IMR-90 (cell line): ENCODE data around the gene HOTAIR. TPM values are rescaled to one million over a fixed set of nuclear protein-coding genes. Genes with fewer than 3 reads are reported as not detected.

Source experiments
- ATAC-seq: fragments of 200-7000 bp; cut with Tn5 transposase; 2 replicates; pipeline ENCODE4 v1.9.1; 2020; ENCODE audit warnings: low read depth, mild to moderate bottlenecking, moderate library complexity
- BruUV-seq: library from RNA; stranded (reverse); fragments of 400-500 nt; replicated peaks from 2 replicates; lab custom pipeline; 2021; lab: Mats Ljungman, UMichigan
- CTCF ChIA-PET: fragments of 300-600 bp; formaldehyde crosslinking; extraction: SDS; loops from one replicate; lab custom pipeline; 2021; ENCODE audit warnings: antibody characterized with exemption; lab: Yijun Ruan, JAX
- POLR2A ChIA-PET: fragments of 300-600 bp; sonication (Branson Sonifier 250); formaldehyde crosslinking; loops from one replicate; lab custom pipeline; 2022; ENCODE audit warnings: antibody characterized with exemption; ENCODE audit not compliant: unreplicated experiment; lab: Charles Lee
- DNase-seq: peaks from one replicate; pipeline ENCODE4 v3.0.0; 2013
- H2AFZ ChIP-seq: replicated peaks from 2 replicates; pipeline ENCODE3; 2013; ENCODE audit warnings: low read length, mild to moderate bottlenecking; ENCODE audit not compliant: poor library complexity
- H2AK5ac ChIP-seq: 2 replicates; pipeline ENCODE4 v1.6.1; 2013; ENCODE audit warnings: low read depth, low read length, inconsistent platforms
- H2AK9ac ChIP-seq: replicated peaks from 2 replicates; pipeline ENCODE3; 2013; ENCODE audit warnings: mild to moderate bottlenecking, low read depth, low read length, moderate library complexity; ENCODE audit not compliant: poor library complexity
- H2BK120ac ChIP-seq: 2 replicates; pipeline ENCODE4 v1.6.1; 2013; ENCODE audit warnings: low read depth, low read length, inconsistent platforms
- H2BK15ac ChIP-seq: 3 replicates; pipeline ENCODE4 v1.6.1; 2013; ENCODE audit warnings: low read depth, low read length, inconsistent platforms
- H2BK20ac ChIP-seq: 2 replicates; pipeline ENCODE4 v1.6.1; 2013; ENCODE audit warnings: low read depth, mild to moderate bottlenecking, inconsistent platforms, low read length, moderate library complexity
- H2BK5ac ChIP-seq: 2 replicates; pipeline ENCODE4 v1.6.1; 2013; ENCODE audit warnings: mild to moderate bottlenecking, low read depth, low read length, inconsistent platforms; ENCODE audit not compliant: poor library complexity, severe bottlenecking
- H3K14ac ChIP-seq: replicated peaks from 2 replicates; pipeline ENCODE4 v1.6.1; 2013; ENCODE audit warnings: low read depth, low read length, inconsistent platforms
- H3K18ac ChIP-seq: 2 replicates; pipeline ENCODE4 v1.6.1; 2013; ENCODE audit warnings: low read depth, low read length, control low read depth
- H3K23ac ChIP-seq: 2 replicates; pipeline ENCODE4 v1.6.1; 2013; ENCODE audit warnings: low read depth, low read length, inconsistent platforms
- H3K27ac ChIP-seq: 2 replicates; pipeline ENCODE4 v1.5.1; 2013; ENCODE audit warnings: mild to moderate bottlenecking, control low read depth, low read length; ENCODE audit not compliant: insufficient read depth
- H3K27me3 ChIP-seq: 2 replicates; pipeline ENCODE4 v1.6.1; 2013; ENCODE audit warnings: low read length; ENCODE audit not compliant: control insufficient read depth, insufficient read depth
- H3K36me3 ChIP-seq: 2 replicates; pipeline ENCODE4 v1.6.1; 2013; ENCODE audit warnings: low read length, mixed read lengths; ENCODE audit not compliant: control insufficient read depth, insufficient read depth
- H3K4ac ChIP-seq: 2 replicates; pipeline ENCODE4 v1.6.1; 2013; ENCODE audit warnings: low read depth, low read length, inconsistent platforms
- H3K4me1 ChIP-seq: 2 replicates; pipeline ENCODE4 v1.6.1; 2013; ENCODE audit warnings: low read length, mixed read lengths; ENCODE audit not compliant: control insufficient read depth, insufficient read depth
- H3K4me2 ChIP-seq: 2 replicates; pipeline ENCODE4 v1.6.1; 2013; ENCODE audit warnings: low read depth, mild to moderate bottlenecking, control low read depth, low read length, moderate library complexity
- H3K4me3 ChIP-seq: 2 replicates; pipeline ENCODE4 v1.5.1; 2013; ENCODE audit warnings: low read depth, mild to moderate bottlenecking, control low read depth, low read length, moderate library complexity; ENCODE audit not compliant: insufficient read depth
- H3K56ac ChIP-seq: 2 replicates; pipeline ENCODE4 v1.6.1; 2013; ENCODE audit warnings: low read length, inconsistent platforms; ENCODE audit not compliant: insufficient read depth; ENCODE audit errors: extremely low read depth
- H3K79me1 ChIP-seq, 2 experiments: 2 replicates each; pipeline ENCODE4 v1.6.1; 2013; ENCODE audit warnings: low read length in 2 of 2, inconsistent platforms in 1 of 2, low read depth in 1 of 2
- H3K9ac ChIP-seq: 2 replicates; pipeline ENCODE4 v1.6.1; 2013; ENCODE audit warnings: low read depth, low read length, control low read depth
- H3K9me1 ChIP-seq: 2 replicates; pipeline ENCODE4 v1.6.1; 2013; ENCODE audit warnings: low read length, inconsistent platforms; ENCODE audit not compliant: insufficient read depth
- H3K9me3 ChIP-seq: 2 replicates; pipeline ENCODE4 v1.6.1; 2013; ENCODE audit warnings: low read length; ENCODE audit not compliant: control insufficient read depth, insufficient read depth
- H4K20me1 ChIP-seq: 2 replicates; pipeline ENCODE4 v1.6.1; 2013; ENCODE audit warnings: low read length, inconsistent platforms; ENCODE audit not compliant: insufficient read depth
- H4K5ac ChIP-seq: 2 replicates; pipeline ENCODE4 v1.6.1; 2013; ENCODE audit warnings: mild to moderate bottlenecking, low read depth, low read length, control low read depth
- H4K8ac ChIP-seq, 2 experiments: 2 replicates each; pipeline ENCODE4 v1.6.1; 2013; ENCODE audit warnings: low read depth in 2 of 2, low read length in 2 of 2, control low read depth in 1 of 2, inconsistent platforms in 1 of 2
- H4K91ac ChIP-seq: 2 replicates; pipeline ENCODE4 v1.6.1; 2013; ENCODE audit warnings: low read depth, low read length, inconsistent platforms; ENCODE audit not compliant: insufficient read depth
- BHLHE40 ChIP-seq: fragments of 150-350 bp; IDR thresholded peaks from 2 replicates; pipeline ENCODE4 v1.6.1; 2016; ENCODE audit warnings: mild to moderate bottlenecking, low read depth, low read length
- FOS ChIP-seq: fragments of 150-350 bp; IDR thresholded peaks from 2 replicates; pipeline ENCODE4 v1.6.1; 2016; ENCODE audit warnings: low read depth, low read length
- NFE2L2 ChIP-seq: fragments of 150-350 bp; IDR thresholded peaks from 2 replicates; pipeline ENCODE4 v1.6.1; 2016; ENCODE audit warnings: low read depth, mild to moderate bottlenecking, low read length
- POLR2A ChIP-seq: IDR thresholded peaks from 2 replicates; pipeline ENCODE4 v1.6.1; 2012; ENCODE audit warnings: mild to moderate bottlenecking, low read depth, low read length
- RAD21 ChIP-seq: IDR thresholded peaks from 2 replicates; pipeline ENCODE4 v1.6.1; 2012; ENCODE audit warnings: low read length, improper control_type of control experiment
- WGBS, 2 experiments: methylation state at CpG; one replicate each; pipeline versions ENCODE4 v1.1.5 to v1.1.7; 2013; ENCODE audit warnings: missing lambda C conversion rate in 2 of 2; ENCODE audit not compliant: insufficient read length in 1 of 2; ENCODE audit errors: extremely low coverage in 2 of 2; 5-methylcytosine and 5-hydroxymethylcytosine counted together
- dilution Hi-C: fragments of 300-500 bp; cut with HindIII; formaldehyde crosslinking; loops from one replicate; pipeline ENCODE4 v1.14.3; 2018; ENCODE audit warnings: low sequenced_read_pairs; ENCODE audit not compliant: unreplicated experiment
- in situ Hi-C: fragments of 300-500 bp; cut with MboI; formaldehyde crosslinking; loops from 3 replicates; pipeline ENCODE4 v1.14.3; 2019; ENCODE audit warnings: low sequenced_read_pairs, inconsistent platforms, mixed read lengths
- intact Hi-C: fragments of 100-400 bp; cut with micrococcal nuclease; formaldehyde crosslinking; loops from 2 replicates; pipeline ENCODE4 v1.10.0; 2022
- polyA plus RNA-seq, 3 experiments: library from polyadenylated mRNA; depleted of rRNA; stranded (reverse); fragments of >200 nt; gene quantifications; 2 replicates each; pipeline ENCODE4 v1.2.3, GENCODE V29; 2012; ENCODE audit warnings: low replicate concordance in 1 of 3
- total RNA-seq: library from RNA; depleted of rRNA; stranded (reverse); fragments of >200 nt; gene quantifications from 2 replicates; pipeline ENCODE4 v1.2.3, GENCODE V29; 2012
- TF ChIP-seq, protein P1 (sequence below): conservative IDR thresholded peaks from 2 replicates; pipeline ENCODE4 v1.5.1; 2012; ENCODE audit warnings: mild to moderate bottlenecking, low read depth, low read length, improper control_type of control experiment

Gene HOTAIR
- total and polyA plus RNA-seq, 2 of the 4 experiments (the other 2 are of a cell fraction), result not detected

DNA sequence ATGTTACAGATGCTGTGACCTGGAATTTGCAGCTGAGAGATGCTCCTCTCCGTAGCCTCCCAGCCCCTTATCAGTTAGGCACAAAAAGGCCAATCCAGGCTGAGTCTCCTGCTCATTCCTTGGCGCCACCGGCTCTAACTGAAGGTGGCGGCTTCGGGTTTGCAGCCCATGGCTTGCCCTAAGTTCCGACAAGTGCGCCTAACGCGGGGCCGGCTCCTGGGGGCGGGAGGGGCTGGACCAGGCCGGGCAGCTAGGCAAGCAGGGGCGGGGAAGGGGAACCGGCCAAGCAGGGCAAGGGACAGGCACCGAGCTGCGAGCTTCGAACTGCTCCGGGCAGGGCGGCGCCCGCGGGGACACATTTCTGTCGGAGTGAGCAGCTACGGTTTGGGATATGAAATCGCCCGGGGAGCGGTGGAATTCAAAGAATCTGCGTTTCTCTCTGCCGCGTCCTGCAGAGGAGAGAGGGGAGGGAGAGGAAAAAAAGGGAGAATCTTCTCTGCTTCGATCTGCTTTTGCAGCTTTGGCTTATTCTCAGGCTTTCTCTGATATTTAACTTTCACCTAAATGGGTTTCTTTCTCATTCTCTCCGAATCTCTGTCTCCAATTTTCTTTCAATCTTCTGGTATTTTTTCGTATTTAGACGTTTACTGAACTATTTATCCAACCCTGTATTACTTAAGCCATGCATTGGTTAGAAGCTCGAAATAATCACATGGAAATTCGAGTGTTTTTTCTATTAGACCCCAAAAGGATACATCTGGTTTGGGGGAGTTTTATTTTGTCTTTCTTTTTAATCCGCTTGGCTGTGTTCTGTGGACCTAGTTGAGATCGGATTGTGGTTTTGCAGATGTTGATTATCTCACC is 21.7 kb downstream of the HOTAIR start:
- Histone ChIP-seq H4K8ac (no peak overlapping the region), H4K20me1 (no peaks in the 10 kb centered on the region), H3K4me3 (no peak overlapping the region), H3K9ac (no peak overlapping the region), H3K27me3 (peaks cover 96% of the 10 kb centered on the region), H4K5ac (no peak overlapping the region), H3K79me1 (no peaks in the 10 kb centered on the region), H3K9me1 (no peaks in the 10 kb centered on the region), H3K18ac (no peak overlapping the region), H3K23ac (no peak overlapping the region), H2BK120ac (no peak overlapping the region), H3K56ac (no peak overlapping the region), H3K9me3 (peaks cover 4% of the 10 kb centered on the region; the same call in 1 of the 2 replicates), H3K4me1 (no peaks in the 10 kb centered on the region), H2AK9ac (no peak overlapping the region), H3K4ac (no peak overlapping the region), H2AFZ (no peak overlapping the region), H3K27ac (no peak overlapping the region), H3K36me3 (no peaks in the 10 kb centered on the region), H3K14ac (no peak overlapping the region), H2BK20ac (no peak overlapping the region), H2BK15ac (no peak overlapping the region), H4K91ac (no peak overlapping the region), H2AK5ac (no peak overlapping the region), H2BK5ac (no peak overlapping the region), H3K4me2 (no peak overlapping the region)
- no peak for TF ChIP-seq RAD21
- TF ChIP-seq, protein P1, sequence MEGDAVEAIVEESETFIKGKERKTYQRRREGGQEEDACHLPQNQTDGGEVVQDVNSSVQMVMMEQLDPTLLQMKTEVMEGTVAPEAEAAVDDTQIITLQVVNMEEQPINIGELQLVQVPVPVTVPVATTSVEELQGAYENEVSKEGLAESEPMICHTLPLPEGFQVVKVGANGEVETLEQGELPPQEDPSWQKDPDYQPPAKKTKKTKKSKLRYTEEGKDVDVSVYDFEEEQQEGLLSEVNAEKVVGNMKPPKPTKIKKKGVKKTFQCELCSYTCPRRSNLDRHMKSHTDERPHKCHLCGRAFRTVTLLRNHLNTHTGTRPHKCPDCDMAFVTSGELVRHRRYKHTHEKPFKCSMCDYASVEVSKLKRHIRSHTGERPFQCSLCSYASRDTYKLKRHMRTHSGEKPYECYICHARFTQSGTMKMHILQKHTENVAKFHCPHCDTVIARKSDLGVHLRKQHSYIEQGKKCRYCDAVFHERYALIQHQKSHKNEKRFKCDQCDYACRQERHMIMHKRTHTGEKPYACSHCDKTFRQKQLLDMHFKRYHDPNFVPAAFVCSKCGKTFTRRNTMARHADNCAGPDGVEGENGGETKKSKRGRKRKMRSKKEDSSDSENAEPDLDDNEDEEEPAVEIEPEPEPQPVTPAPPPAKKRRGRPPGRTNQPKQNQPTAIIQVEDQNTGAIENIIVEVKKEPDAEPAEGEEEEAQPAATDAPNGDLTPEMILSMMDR, result no peak
- TF ChIP-seq BHLHE40, result no peak
- no peak for TF ChIP-seq POLR2A
- TF ChIP-seq NFE2L2, result no peak
- TF ChIP-seq FOS, result no peak
- ATAC-seq (peak; percentile 40; the same call in 1 of the 2 replicates), DNase-seq (no peak)
- no TSS peak for BruUV-seq
- ChIA-PET POLR2A (no interaction called here), CTCF (interaction anchor here (0.7 to 1.0 kb wide), 2 partner anchors 8 to 210 kb away, joined by 3 read pairs; no protein-coding TSS in a partner anchor)
- dilution Hi-C loops, result no loop called here
- 6% methylated on average over 13 of the region's 38 CpGs; no CpG with 5 or more reads in 1 of the 2 experiments for WGBS, 2 experiments
- intact Hi-C loops, result no loop called here
- in situ Hi-C loops, result no loop called here
